Smooth muscle cell (in vitro differentiated cells): ENCODE data around the gene UXS1. TPM values are rescaled to one million over a fixed set of nuclear protein-coding genes. Genes with fewer than 3 reads are reported as not detected.

ENCODE experiments used
- DNase-seq: peaks from one replicate; lab custom pipeline; 2025; ENCODE audit not compliant: unreplicated experiment; lab: John Stamatoyannopoulos, UW
- H2AFZ ChIP-seq: fragments of 200-600 bp; sonication (generic); 2 replicates; pipeline ENCODE4 v1.6.0; 2016; ENCODE audit warnings: antibody characterized with exemption, low read depth, mild to moderate bottlenecking
- H3F3A ChIP-seq: fragments of 200-600 bp; sonication (generic); 2 replicates; pipeline ENCODE4 v1.6.0; 2017; ENCODE audit warnings: antibody characterized with exemption, low read depth
- H3K27ac ChIP-seq: fragments of 200-600 bp; sonication (generic); 2 replicates; pipeline ENCODE4 v1.5.1; 2016; ENCODE audit warnings: low read depth, mild to moderate bottlenecking
- H3K27me3 ChIP-seq: fragments of 200-600 bp; sonication (generic); 2 replicates; pipeline ENCODE4 v1.6.1; 2016; ENCODE audit warnings: low read depth, mild to moderate bottlenecking
- H3K36me3 ChIP-seq: fragments of 200-600 bp; sonication (generic); 2 replicates; pipeline ENCODE4 v1.5.1; 2016; ENCODE audit warnings: low read depth
- H3K4me1 ChIP-seq: fragments of 200-600 bp; sonication (generic); 2 replicates; pipeline ENCODE4 v1.5.1; 2016; ENCODE audit warnings: low read depth
- H3K4me2 ChIP-seq: fragments of 200-600 bp; sonication (generic); 2 replicates; pipeline ENCODE4 v1.6.0; 2016; ENCODE audit warnings: mild to moderate bottlenecking
- H3K4me3 ChIP-seq: fragments of 200-600 bp; sonication (generic); 2 replicates; pipeline ENCODE4 v1.5.1; 2016; ENCODE audit warnings: mild to moderate bottlenecking
- H3K79me2 ChIP-seq: fragments of 200-600 bp; sonication (generic); 2 replicates; pipeline ENCODE4 v1.6.0; 2016; ENCODE audit warnings: low read depth, mild to moderate bottlenecking
- H3K9ac ChIP-seq: fragments of 200-600 bp; sonication (generic); 2 replicates; pipeline ENCODE4 v1.6.0; 2016; ENCODE audit warnings: low read depth
- H3K9me3 ChIP-seq: fragments of 200-600 bp; sonication (generic); replicated peaks from 2 replicates; pipeline ENCODE4 v1.5.1; 2016; ENCODE audit warnings: low read depth
- H4K20me1 ChIP-seq: fragments of 200-600 bp; sonication (generic); 2 replicates; pipeline ENCODE4 v1.6.0; 2016; ENCODE audit warnings: low read depth
- CTCF ChIP-seq: fragments of 200-600 bp; sonication (generic); IDR thresholded peaks from 2 replicates; pipeline ENCODE4 v1.5.1; 2017; ENCODE audit warnings: borderline replicate concordance, mild to moderate bottlenecking, antibody characterized with exemption; ENCODE audit not compliant: insufficient read depth, poor library complexity, severe bottlenecking
- WGBS: methylation state at CpG from one replicate; pipeline ENCODE4 v1.1.7; 2016; ENCODE audit warnings: low lambda C conversion rate; 5-methylcytosine and 5-hydroxymethylcytosine counted together
- polyA plus RNA-seq: library from polyadenylated mRNA; unstranded; fragments of >200 nt; fragmentation: Nextera tagmentation; extraction: Ambion mirVana; gene quantifications from 2 replicates; pipeline ENCODE4 v1.2.1, GENCODE V29; 2016
- total RNA-seq: library from RNA; depleted of rRNA; stranded (reverse); fragments of >200 nt; gene quantifications from 2 replicates; pipeline ENCODE4 v1.2.3, GENCODE V29; 2014

UXS1 gene
- total and polyA plus RNA-seq, 2 experiments from 2014 or later = 22.2 to 33.5 TPM

- Histone ChIP-seq H3F3A (no peaks in the 10 kb centered on the region), H3K79me2 (peaks cover 67% of the 10 kb centered on the region), H3K27ac (no peak overlapping the region), H3K27me3 (no peaks in the 10 kb centered on the region), H3K4me1 (peaks cover 9% of the 10 kb centered on the region), H3K36me3 (no peaks in the 10 kb centered on the region), H3K4me3 (no peak overlapping the region), H2AFZ (no peak overlapping the region), H3K9ac (no peak overlapping the region), H3K4me2 (no peak overlapping the region), H4K20me1 (peaks cover 40% of the 10 kb centered on the region), H3K9me3 (no peaks in the 10 kb centered on the region)
- WGBS = 73% methylated on average over 5 of the region's 5 CpGs
- TF ChIP-seq CTCF = no peak
- DNase-seq = no peak
Measured at GRCh38 chr2:106189764-106190468, 4.2 kb downstream of the UXS1 start.

- Histone ChIP-seq H3K4me1 (peaks cover 6% of the 10 kb centered on the region), H4K20me1 (peaks cover 46% of the 10 kb centered on the region), H3K9ac (no peak overlapping the region), H3F3A (no peaks in the 10 kb centered on the region), H3K79me2 (peaks cover 73% of the 10 kb centered on the region), H3K9me3 (no peaks in the 10 kb centered on the region), H3K4me3 (no peak overlapping the region), H3K4me2 (no peak overlapping the region), H2AFZ (no peak overlapping the region), H3K36me3 (no peaks in the 10 kb centered on the region), H3K27me3 (no peaks in the 10 kb centered on the region), H3K27ac (no peak overlapping the region)
- 97% methylated on average over 6 of the region's 6 CpGs for WGBS
- no peak for DNase-seq
- TF ChIP-seq CTCF = no peak
Measured at GRCh38 chr2:106189325-106189724, 4.8 kb downstream of the UXS1 start.

GRCh38 chr2:106187273-106187891 lies 6.7 kb downstream of the UXS1 start:
- no peak overlapping the region for H2AFZ ChIP-seq

More at GRCh38 chr2:106187273-106187891, 6.7 kb downstream of the UXS1 start:
- 96% methylated on average over 14 of the region's 14 CpGs for whole genome bisulfite sequencing
- no peak for TF ChIP-seq CTCF
- Histone ChIP-seq H3K36me3 (no peaks in the 10 kb centered on the region), H3F3A (no peaks in the 10 kb centered on the region), H3K4me1 (no peaks in the 10 kb centered on the region), H4K20me1 (peaks cover 56% of the 10 kb centered on the region), H3K9ac (no peak overlapping the region), H3K4me2 (no peak overlapping the region), H3K9me3 (no peaks in the 10 kb centered on the region), H3K27me3 (no peaks in the 10 kb centered on the region), H3K79me2 (peaks cover 75% of the 10 kb centered on the region), H3K27ac (no peak overlapping the region), H3K4me3 (no peak overlapping the region)
- DNase-seq = no peak
